ENCODE measurements around the gene NUDT6.

DNA sequence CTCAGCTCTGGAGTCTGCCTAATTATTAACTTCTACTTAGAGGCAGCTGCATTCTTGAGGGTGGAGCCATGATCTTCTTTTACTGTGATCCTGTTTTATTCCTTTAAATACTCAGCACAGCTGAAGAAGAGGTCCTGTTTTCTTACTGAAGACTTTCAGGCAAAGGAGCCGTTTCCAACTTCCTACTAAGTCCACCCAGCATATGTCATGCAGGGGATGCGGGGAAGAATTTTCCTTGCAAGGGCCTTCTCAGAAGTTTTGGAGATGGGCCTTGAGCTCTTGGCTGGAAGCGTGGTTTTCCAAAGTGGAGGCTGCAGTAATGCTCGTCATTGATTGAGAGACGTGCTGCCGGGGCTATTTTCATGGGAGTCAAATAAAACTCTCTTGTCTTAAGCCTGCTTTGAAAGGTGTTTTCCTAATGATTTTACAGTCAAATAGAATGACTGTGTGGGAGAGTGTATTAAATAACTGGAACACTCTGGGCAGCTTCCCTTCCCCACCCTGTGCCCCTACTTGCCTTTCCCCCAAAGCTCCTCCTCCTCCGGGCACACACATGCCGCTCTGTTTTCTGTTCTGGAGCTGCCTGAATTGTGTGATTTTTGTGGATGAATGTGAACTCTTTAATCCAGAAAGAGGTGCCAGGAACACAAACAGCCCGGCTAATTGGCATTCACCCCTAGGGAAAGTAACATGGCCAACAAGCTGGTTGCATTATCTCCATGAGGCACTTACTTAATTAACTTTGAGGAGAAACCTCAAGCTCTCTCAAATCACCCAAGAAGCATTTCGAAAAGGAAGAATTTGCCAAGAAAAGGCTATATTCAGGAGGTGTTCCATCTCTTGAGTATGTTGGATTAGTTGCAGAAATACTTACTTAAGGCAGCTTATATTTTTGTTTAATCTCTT, 67.7 kb downstream of the NUDT6 start:
- TF ChIP-seq POLR2A (IDR thresholded peaks at IDR 0.05) = no peak
- TF ChIP-seq POLR2AphosphoS5 (IDR thresholded peaks at IDR 0.05) = peak; percentile 13
